HepG2 (cell line): ENCODE data around the gene TTPAL. TPM values are rescaled to one million over a fixed set of nuclear protein-coding genes. Genes with fewer than 3 reads are reported as not detected.

Experiments
- AHR ChIP-seq: IDR thresholded peaks from 2 replicates; pipeline ENCODE4 v1.6.1; 2018; ENCODE audit warnings: missing genetic modification reagents, missing compliant biosample characterization
- AKAP8 ChIP-seq: sonication (generic); formaldehyde crosslinking; IDR thresholded peaks from 2 replicates; pipeline ENCODE4 v1.5.1; 2020; ENCODE audit warnings: mild to moderate bottlenecking, missing genetic modification reagents
- ATF7 ChIP-seq, 2 experiments: fragments of 450-650 bp in 1 of 2; sonication (generic) in 1 of 2; formaldehyde crosslinking in 1 of 2; IDR thresholded peaks; 2 replicates each; pipeline versions ENCODE4 v1.4.0 to v1.6.1; 2016 to 2020; ENCODE audit warnings: antibody characterized with exemption in 1 of 2, mild to moderate bottlenecking in 1 of 2, missing genetic modification reagents in 1 of 2
- KLF6 ChIP-seq: IDR thresholded peaks from 2 replicates; pipeline ENCODE4 v1.8.0; 2016; ENCODE audit warnings: missing biosample characterization, missing genetic modification reagents
- KLF9 ChIP-seq: IDR thresholded peaks from 2 replicates; pipeline ENCODE4 v1.6.1; 2016; ENCODE audit warnings: low read depth
- NFRKB ChIP-seq: fragments of 450-650 bp; IDR thresholded peaks from 2 replicates; pipeline ENCODE4 v1.6.1; 2017
- PCBP2 ChIP-seq: fragments of 200-400 bp; formaldehyde crosslinking; optimal IDR thresholded peaks from 2 replicates; pipeline ENCODE3; 2018; ENCODE audit warnings: low read length, low read depth; ENCODE audit not compliant: poor library complexity, severe bottlenecking
- REL ChIP-seq: sonication (generic); formaldehyde crosslinking; conservative IDR thresholded peaks from 2 replicates; pipeline ENCODE4 v1.8.0; 2022; ENCODE audit warnings: mild to moderate bottlenecking, missing genetic modification reagents, moderate library complexity
- RNF2 ChIP-seq: fragments of 450-650 bp; conservative IDR thresholded peaks from 2 replicates; pipeline ENCODE4 v1.6.1; 2016; ENCODE audit warnings: low read depth
- SIX1 ChIP-seq: sonication (generic); formaldehyde crosslinking; IDR thresholded peaks from 2 replicates; pipeline ENCODE4 v1.4.0; 2020; ENCODE audit warnings: missing genetic modification reagents, borderline replicate concordance
- THYN1 ChIP-seq: sonication (generic); formaldehyde crosslinking; IDR thresholded peaks from 2 replicates; pipeline ENCODE4 v1.8.1; 2023; ENCODE audit warnings: low read depth, mild to moderate bottlenecking, moderate library complexity, missing genetic modification reagents, borderline replicate concordance
- YEATS2 ChIP-seq: sonication (generic); formaldehyde crosslinking; IDR thresholded peaks from 2 replicates; pipeline ENCODE4 v1.4.0; 2020; ENCODE audit warnings: missing genetic modification reagents, borderline replicate concordance
- ZBTB42 ChIP-seq: sonication (generic); formaldehyde crosslinking; IDR thresholded peaks from 2 replicates; pipeline ENCODE4 v1.5.0; 2020; ENCODE audit warnings: mild to moderate bottlenecking, missing genetic modification reagents
- ZMYM4 ChIP-seq: sonication (generic); formaldehyde crosslinking; IDR thresholded peaks from 2 replicates; pipeline ENCODE4 v1.8.1; 2023; ENCODE audit warnings: mild to moderate bottlenecking, missing genetic modification reagents
- ZNF326 ChIP-seq: sonication (generic); formaldehyde crosslinking; IDR thresholded peaks from 2 replicates; pipeline ENCODE4 v1.4.0; 2020; ENCODE audit warnings: missing genetic modification reagents, borderline replicate concordance
- ZNF530 ChIP-seq: sonication (generic); formaldehyde crosslinking; IDR thresholded peaks from 2 replicates; pipeline ENCODE4 v1.5.0; 2020; ENCODE audit warnings: low read depth, mild to moderate bottlenecking, missing genetic modification reagents
- ZNF567 ChIP-seq: sonication (generic); formaldehyde crosslinking; IDR thresholded peaks from 2 replicates; pipeline ENCODE4 v1.8.1; 2023; ENCODE audit warnings: mild to moderate bottlenecking, missing genetic modification reagents, borderline replicate concordance
- ZNF619 ChIP-seq: sonication (generic); formaldehyde crosslinking; IDR thresholded peaks from 2 replicates; pipeline ENCODE4 v1.4.0; 2020; ENCODE audit warnings: mild to moderate bottlenecking, missing genetic modification reagents
- ZNF776 ChIP-seq: sonication (generic); formaldehyde crosslinking; IDR thresholded peaks from 2 replicates; pipeline ENCODE4 v1.4.0; 2020; ENCODE audit warnings: mild to moderate bottlenecking, missing genetic modification reagents
- polyA plus RNA-seq, 8 experiments: library from polyadenylated mRNA; depleted of rRNA in 3 of 8; stranded (reverse) in 7 of 8; unstranded in 1 of 8; fragments of >200 nt; fragmentation: Illumina TruSeq in 4 of 8; extraction: Trizol in 4 of 8; gene quantifications; 2 replicates each; pipeline versions ENCODE4 v1.2.1 to v1.2.3, GENCODE V29; 2011 to 2016; ENCODE audit warnings: low read depth in 4 of 8, missing spikeins in 1 of 8, mixed read lengths in 1 of 8; ENCODE audit not compliant: insufficient read depth in 1 of 8
- total RNA-seq, 5 experiments: library from RNA; depleted of rRNA; stranded (reverse); fragments of >200 nt; fragmentation: Illumina TruSeq; extraction: Trizol; gene quantifications; 2 replicates each; pipeline ENCODE4 v1.2.3, GENCODE V29; 2016; ENCODE audit warnings: low read depth in 1 of 5
- TF ChIP-seq, protein P1 (sequence below): IDR thresholded peaks from 2 replicates; pipeline ENCODE4 v1.6.1; 2016; ENCODE audit warnings: missing compliant biosample characterization, missing genetic modification reagents, borderline replicate concordance
- TF ChIP-seq, protein P2 (sequence below): sonication (generic); formaldehyde crosslinking; IDR thresholded peaks from 2 replicates; pipeline ENCODE4 v1.5.0; 2020; ENCODE audit warnings: missing genetic modification reagents
- TF ChIP-seq, protein P3 (sequence below): sonication (generic); formaldehyde crosslinking; IDR thresholded peaks from 2 replicates; pipeline ENCODE4 v1.8.0; 2022; ENCODE audit warnings: mild to moderate bottlenecking, missing genetic modification reagents, borderline replicate concordance
- TF ChIP-seq, protein P4 (sequence below): IDR thresholded peaks from 2 replicates; pipeline ENCODE4 v1.6.1; 2016; ENCODE audit warnings: low read depth

The TTPAL gene
- total and polyA plus RNA-seq, 2 of the 13 experiments (the other 11 are each of a cell fraction or from before 2014, with no cell fraction given) = 4.3 to 18.8 TPM

DNA sequence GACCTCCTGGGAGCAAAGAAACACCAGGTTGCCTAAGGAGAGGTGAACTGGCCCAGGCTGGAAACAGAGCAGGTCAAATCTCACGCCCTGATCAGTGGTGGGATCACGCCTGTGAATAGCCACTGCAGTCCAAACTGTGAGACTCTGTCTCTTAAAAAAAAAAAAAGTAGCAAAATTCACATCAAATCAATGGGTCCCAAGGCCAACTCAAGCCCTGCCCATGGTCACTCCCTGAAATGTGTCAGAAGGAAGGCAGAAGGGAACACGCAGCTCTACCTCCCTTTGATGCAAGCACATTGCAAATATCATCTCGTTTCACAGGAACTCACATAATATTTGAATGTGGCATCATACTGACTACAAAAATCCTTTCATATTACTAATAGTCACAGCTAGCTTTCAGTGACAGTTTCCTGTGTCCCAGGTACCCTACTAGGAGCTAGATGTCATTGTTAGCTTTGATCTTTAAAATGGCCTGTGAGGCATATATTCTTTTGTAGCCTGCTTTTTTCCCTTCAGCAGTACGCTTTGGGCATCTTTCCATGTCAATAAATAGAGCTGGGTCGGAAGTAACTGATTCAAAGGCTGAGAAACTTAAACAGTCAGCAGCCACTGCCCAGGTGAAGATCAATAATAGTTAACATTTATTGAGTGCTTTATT, 14.4 kb upstream of the TTPAL start (continued):
- TF ChIP-seq REL (CRISPR knock-in tag) (no peak), SIX1 (CRISPR knock-in tag) (peak; percentile 48; the same call in 1 of the 2 replicates), NFRKB (no peak), RNF2 (no peak), ZBTB42 (no peak), AKAP8 (CRISPR knock-in tag) (0 out of 2 replicates have a peak, but pooled peaks have one; percentile 22), YEATS2 (0 out of 2 replicates have a peak, but pooled peaks have one; percentile 21), ZNF776 (no peak), ZNF567 (CRISPR knock-in tag) (no peak), ZNF530 (CRISPR knock-in tag) (no peak), THYN1 (CRISPR knock-in tag) (no peak), KLF6 (CRISPR knock-in tag) (no peak), AHR (no peak), ATF7 (IDR thresholded peaks at IDR 0.05) (no peak), ATF7 (CRISPR knock-in tag; IDR thresholded peaks at IDR 0.05) (no peak), KLF9 (CRISPR knock-in tag) (no peak), ZNF619 (CRISPR knock-in tag) (peak; percentile 75), PCBP2 (no peak), ZNF326 (CRISPR knock-in tag) (no peak), ZMYM4 (CRISPR knock-in tag) (no peak; the same call in 1 of the 2 replicates)
- TF ChIP-seq, protein P1, sequence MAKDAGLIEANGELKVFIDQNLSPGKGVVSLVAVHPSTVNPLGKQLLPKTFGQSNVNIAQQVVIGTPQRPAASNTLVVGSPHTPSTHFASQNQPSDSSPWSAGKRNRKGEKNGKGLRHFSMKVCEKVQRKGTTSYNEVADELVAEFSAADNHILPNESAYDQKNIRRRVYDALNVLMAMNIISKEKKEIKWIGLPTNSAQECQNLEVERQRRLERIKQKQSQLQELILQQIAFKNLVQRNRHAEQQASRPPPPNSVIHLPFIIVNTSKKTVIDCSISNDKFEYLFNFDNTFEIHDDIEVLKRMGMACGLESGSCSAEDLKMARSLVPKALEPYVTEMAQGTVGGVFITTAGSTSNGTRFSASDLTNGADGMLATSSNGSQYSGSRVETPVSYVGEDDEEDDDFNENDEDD = no peak
- TF ChIP-seq, protein P2, sequence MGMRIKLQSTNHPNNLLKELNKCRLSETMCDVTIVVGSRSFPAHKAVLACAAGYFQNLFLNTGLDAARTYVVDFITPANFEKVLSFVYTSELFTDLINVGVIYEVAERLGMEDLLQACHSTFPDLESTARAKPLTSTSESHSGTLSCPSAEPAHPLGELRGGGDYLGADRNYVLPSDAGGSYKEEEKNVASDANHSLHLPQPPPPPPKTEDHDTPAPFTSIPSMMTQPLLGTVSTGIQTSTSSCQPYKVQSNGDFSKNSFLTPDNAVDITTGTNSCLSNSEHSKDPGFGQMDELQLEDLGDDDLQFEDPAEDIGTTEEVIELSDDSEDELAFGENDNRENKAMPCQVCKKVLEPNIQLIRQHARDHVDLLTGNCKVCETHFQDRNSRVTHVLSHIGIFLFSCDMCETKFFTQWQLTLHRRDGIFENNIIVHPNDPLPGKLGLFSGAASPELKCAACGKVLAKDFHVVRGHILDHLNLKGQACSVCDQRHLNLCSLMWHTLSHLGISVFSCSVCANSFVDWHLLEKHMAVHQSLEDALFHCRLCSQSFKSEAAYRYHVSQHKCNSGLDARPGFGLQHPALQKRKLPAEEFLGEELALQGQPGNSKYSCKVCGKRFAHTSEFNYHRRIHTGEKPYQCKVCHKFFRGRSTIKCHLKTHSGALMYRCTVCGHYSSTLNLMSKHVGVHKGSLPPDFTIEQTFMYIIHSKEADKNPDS (CRISPR knock-in tag) = no peak
- TF ChIP-seq, protein P3, sequence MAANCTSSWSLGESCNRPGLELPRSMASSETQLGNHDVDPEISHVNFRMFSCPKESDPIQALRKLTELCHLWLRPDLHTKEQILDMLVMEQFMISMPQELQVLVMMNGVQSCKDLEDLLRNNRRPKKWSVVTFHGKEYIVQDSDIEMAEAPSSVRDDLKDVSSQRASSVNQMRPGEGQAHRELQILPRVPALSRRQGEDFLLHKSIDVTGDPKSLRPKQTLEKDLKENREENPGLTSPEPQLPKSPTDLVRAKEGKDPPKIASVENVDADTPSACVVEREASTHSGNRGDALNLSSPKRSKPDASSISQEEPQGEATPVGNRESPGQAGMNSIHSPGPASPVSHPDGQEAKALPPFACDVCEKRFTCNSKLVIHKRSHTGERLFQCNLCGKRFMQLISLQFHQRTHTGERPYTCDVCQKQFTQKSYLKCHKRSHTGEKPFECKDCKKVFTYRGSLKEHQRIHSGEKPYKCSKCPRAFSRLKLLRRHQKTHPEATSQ (CRISPR knock-in tag) = no peak
- TF ChIP-seq, protein P4, sequence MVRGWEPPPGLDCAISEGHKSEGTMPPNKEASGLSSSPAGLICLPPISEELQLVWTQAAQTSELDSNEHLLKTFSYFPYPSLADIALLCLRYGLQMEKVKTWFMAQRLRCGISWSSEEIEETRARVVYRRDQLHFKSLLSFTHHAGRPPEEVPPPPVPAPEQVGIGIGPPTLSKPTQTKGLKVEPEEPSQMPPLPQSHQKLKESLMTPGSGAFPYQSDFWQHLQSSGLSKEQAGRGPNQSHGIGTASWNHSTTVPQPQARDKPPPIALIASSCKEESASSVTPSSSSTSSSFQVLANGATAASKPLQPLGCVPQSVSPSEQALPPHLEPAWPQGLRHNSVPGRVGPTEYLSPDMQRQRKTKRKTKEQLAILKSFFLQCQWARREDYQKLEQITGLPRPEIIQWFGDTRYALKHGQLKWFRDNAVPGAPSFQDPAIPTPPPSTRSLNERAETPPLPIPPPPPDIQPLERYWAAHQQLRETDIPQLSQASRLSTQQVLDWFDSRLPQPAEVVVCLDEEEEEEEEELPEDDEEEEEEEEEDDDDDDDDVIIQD = peak; percentile 23; the same call in 1 of the 2 replicates
